ENCODE measurements around the gene NIP7.

- TF ChIP-seq POLR2A (IDR thresholded peaks at IDR 0.05): no peak
- TF ChIP-seq CTCF (IDR thresholded peaks at IDR 0.05): no peak
Observed at GRCh38 chr16:69344171-69344570, 4.6 kb downstream of the NIP7 start.

Data from upper lobe of left lung (tissue), 4 donors.